IPS-18a (cell line): ENCODE data around the gene CD8A.
"Not testable (repeated sequence)": the region's sequence is repeated elsewhere in the genome, so short reads cannot be mapped to it uniquely, and the experiment has no call there.

Experiments used
- H3K27ac ChIP-seq: one replicate; pipeline ENCODE4 v1.5.1; 2013; ENCODE audit warnings: low read length
- H3K27me3 ChIP-seq: one replicate; pipeline ENCODE4 v1.6.1; 2013; ENCODE audit warnings: mild to moderate bottlenecking, low read length; ENCODE audit not compliant: control insufficient read depth, insufficient read depth
- H3K36me3 ChIP-seq: one replicate; pipeline ENCODE4 v1.6.1; 2013; ENCODE audit warnings: low read depth, low read length; ENCODE audit not compliant: control insufficient read depth
- H3K4me1 ChIP-seq: one replicate; pipeline ENCODE4 v1.6.1; 2013; ENCODE audit warnings: low read depth, low read length; ENCODE audit not compliant: control insufficient read depth
- H3K4me3 ChIP-seq: one replicate; pipeline ENCODE4 v1.5.1; 2013; ENCODE audit warnings: low read length
- H3K9ac ChIP-seq: one replicate; pipeline ENCODE4 v1.6.1; 2013; ENCODE audit warnings: mild to moderate bottlenecking, low read length, moderate library complexity
- H3K9me3 ChIP-seq: one replicate; pipeline ENCODE4 v1.6.1; 2013; ENCODE audit warnings: low read depth, low read length; ENCODE audit not compliant: control insufficient read depth

Gene CD8A

DNA sequence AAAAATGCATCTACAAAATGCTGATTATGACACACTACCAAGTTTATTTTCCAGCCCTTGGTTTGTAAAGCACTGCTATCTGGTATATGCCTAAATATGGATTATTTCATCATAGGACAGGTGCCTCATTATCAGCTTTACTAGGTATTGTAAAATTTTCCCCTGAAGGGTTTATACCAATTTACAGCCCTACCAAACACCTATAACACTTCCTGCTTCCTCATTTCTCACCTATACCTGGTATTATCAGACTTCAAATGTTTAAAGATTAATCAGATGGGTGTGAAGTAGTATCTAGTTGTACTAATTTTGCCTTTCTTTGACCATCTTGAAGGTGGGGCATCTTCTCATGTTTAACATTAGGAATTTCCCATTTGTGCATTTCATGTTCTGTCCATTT is 43.8 kb downstream of the CD8A start:
- Histone ChIP-seq H3K9ac (no peak overlapping the region), H3K4me1 (peaks cover 9% of the 10 kb centered on the region), H3K9me3 (no peaks in the 10 kb centered on the region), H3K4me3 (no peak overlapping the region), H3K36me3 (no peaks in the 10 kb centered on the region), H3K27me3 (no peaks in the 10 kb centered on the region), H3K27ac (no peak overlapping the region)

DNA sequence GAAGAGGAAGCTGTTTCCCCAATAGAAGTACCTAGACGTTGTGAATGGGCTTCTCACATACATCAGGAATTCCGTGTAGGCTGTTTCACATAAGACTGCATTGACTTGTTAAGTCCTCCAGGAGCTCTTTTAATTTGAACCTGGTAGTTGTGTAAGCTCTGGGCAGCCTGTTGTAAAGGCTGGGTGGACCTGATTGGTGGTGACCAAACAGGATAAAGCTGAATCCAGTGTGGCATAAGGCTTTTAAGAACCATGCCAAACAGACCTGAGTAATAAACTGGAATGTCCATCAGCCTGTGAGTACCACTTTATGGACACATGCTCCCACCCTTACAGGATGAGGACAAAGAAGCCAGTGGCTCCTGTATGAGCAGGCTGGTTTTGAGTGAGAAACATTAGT is 46.6 kb downstream of the CD8A start:
- Histone ChIP-seq H3K36me3 (no peaks in the 10 kb centered on the region), H3K9ac (no peak overlapping the region), H3K4me3 (no peak overlapping the region), H3K27me3 (no peaks in the 10 kb centered on the region), H3K27ac (no peak overlapping the region), H3K9me3 (no peaks in the 10 kb centered on the region), H3K4me1 (peaks cover 9% of the 10 kb centered on the region)

DNA sequence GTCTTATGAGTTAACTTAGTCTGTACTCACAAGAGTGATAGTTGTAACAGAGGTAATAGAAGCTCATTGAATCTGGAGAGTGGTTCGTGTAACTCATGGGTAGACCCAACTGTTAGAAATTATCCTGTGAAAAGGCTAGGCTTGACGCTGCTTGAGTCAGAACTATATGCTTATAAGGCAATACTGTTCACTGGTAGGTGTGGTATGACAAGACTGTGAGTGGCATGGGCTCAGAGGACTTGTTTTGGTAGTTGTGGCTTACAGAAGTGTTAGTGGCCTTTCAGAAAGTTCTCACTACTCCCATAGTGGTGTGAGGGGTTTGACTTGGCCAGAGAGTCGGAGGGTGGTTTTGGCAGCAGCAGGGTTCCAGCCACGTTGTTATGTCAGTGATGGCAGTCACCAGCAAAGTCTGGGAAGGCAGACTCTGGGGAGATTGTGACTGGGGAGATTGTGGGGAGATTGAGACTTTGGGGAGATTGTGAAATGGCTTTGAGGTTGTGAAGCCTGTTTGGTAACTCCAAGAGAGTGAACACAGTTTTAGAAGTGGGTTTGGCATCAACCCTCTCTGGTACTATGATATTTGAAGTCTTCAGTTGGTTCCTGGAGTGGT is 48.7 kb downstream of the CD8A start:
- not testable (repeated sequence) for H3K27me3 ChIP-seq, H3K4me1 ChIP-seq, H3K9ac ChIP-seq, H3K4me3 ChIP-seq, H3K9me3 ChIP-seq, H3K36me3 ChIP-seq, H3K27ac ChIP-seq

DNA sequence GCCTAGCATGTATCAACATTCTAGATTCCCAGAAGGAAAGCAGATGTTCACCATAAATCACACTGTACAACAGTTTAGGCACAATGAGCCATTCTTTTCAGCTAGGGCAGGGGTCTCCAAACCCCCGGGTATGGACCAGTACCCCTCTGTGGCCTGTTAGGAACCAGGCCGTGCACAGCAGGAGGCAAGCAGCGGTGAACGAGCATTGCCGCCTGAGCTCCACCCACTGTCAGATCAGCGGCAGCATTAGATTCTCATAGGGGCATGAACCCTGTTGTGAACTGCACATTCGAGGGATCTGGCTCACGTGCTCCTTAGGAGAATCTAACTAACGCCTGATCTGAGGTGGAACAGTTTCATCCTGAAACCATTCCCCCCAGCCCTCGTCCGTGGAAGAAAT is 50.8 kb downstream of the CD8A start:
- H3K27ac ChIP-seq, H3K9me3 ChIP-seq, H3K4me3 ChIP-seq, H3K36me3 ChIP-seq, H3K4me1 ChIP-seq, H3K27me3 ChIP-seq, H3K9ac ChIP-seq: not testable (repeated sequence)

DNA sequence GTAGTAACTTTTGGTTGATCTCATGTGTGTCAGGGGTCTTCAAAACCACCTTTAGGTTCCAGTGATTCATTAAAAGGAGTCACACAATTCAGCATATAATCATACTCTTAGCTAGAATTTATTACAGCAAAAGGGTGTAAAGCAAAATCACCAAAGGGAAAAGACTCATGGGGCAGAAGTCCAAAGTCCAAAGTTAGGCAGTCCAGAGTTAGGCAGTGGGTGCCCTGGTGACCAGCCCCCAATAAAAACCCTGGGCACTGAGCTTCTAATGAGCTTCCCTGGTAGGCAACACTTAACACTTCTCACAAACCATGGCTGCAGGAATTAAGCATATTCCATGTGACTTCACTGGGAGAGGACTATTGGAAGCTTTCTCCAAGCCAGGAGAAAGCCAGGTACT is 51.2 kb downstream of the CD8A start:
- H3K9ac ChIP-seq, H3K27me3 ChIP-seq, H3K4me1 ChIP-seq, H3K9me3 ChIP-seq, H3K4me3 ChIP-seq, H3K27ac ChIP-seq, H3K36me3 ChIP-seq: not testable (repeated sequence)

DNA sequence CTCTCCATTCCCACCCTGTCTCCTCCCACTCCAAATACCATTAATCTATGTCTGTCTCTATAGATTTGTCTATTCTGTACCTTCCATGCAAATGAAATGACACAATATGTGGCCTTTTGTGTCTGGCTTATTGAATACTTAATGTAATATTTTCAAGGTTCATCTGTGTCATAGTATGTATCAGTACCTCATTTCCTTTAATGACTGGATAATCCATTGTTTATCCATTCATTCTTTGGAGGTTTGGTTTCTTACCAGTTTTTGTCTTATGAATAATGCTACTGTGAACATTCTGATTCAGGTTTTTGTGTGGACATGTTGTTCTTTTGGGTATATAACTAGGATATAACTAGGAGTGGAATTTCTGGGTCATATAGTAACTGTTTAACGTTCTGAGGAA is 55.8 kb downstream of the CD8A start:
- H3K9ac ChIP-seq, H3K4me3 ChIP-seq, H3K9me3 ChIP-seq, H3K36me3 ChIP-seq, H3K4me1 ChIP-seq, H3K27me3 ChIP-seq, H3K27ac ChIP-seq: not testable (repeated sequence)
